Small intestine (tissue), 7 donors: ENCODE results near the gene LAMC3. TPM values are rescaled to one million over a fixed set of nuclear protein-coding genes. Genes with fewer than 3 reads are reported as not detected.

Source experiments
- DNase-seq, 2 donors: peaks; one replicate each; pipeline versions ENCODE4 v3.0.0 to v3.0.0-alpha.2; 2013
- FAIRE-seq: peaks from 2 replicates; lab custom pipeline; 2012; peaks lifted over from hg19 to GRCh38; lab: Jason Lieb, UNC
- H3K27ac ChIP-seq, 3 donors: one replicate each; pipeline ENCODE4 v1.5.1; 2013; ENCODE audit warnings: low read length in 2 of 3, mild to moderate bottlenecking in 2 of 3, control low read depth in 1 of 3, inconsistent platforms in 1 of 3, low read depth in 1 of 3, moderate library complexity in 1 of 3
- H3K27me3 ChIP-seq, 3 donors: one replicate each; pipeline ENCODE4 v1.6.1; 2013; ENCODE audit warnings: low read length in 3 of 3, inconsistent platforms in 1 of 3; ENCODE audit not compliant: control insufficient read depth in 3 of 3, insufficient read depth in 3 of 3
- H3K36me3 ChIP-seq, 3 donors: one replicate each; pipeline ENCODE4 v1.6.1; 2013; ENCODE audit warnings: low read length in 3 of 3, inconsistent platforms in 1 of 3, low read depth in 1 of 3, mild to moderate bottlenecking in 1 of 3, moderate library complexity in 1 of 3; ENCODE audit not compliant: control insufficient read depth in 3 of 3, insufficient read depth in 2 of 3
- H3K4me1 ChIP-seq, 3 donors: one replicate each; pipeline ENCODE4 v1.6.1; 2013; ENCODE audit warnings: low read length in 2 of 3, inconsistent platforms in 1 of 3, low read depth in 1 of 3, mild to moderate bottlenecking in 1 of 3, moderate library complexity in 1 of 3; ENCODE audit not compliant: control insufficient read depth in 3 of 3, insufficient read depth in 2 of 3
- H3K4me3 ChIP-seq, 3 donors: one replicate each; pipeline ENCODE4 v1.5.1; 2013; ENCODE audit warnings: low read length in 3 of 3, control low read depth in 1 of 3, inconsistent platforms in 1 of 3, low read depth in 1 of 3, mild to moderate bottlenecking in 1 of 3, moderate library complexity in 1 of 3
- H3K9me3 ChIP-seq, 2 donors: one replicate each; pipeline ENCODE4 v1.6.1; 2013; ENCODE audit warnings: low read depth in 1 of 2, low read length in 1 of 2; ENCODE audit not compliant: control insufficient read depth in 2 of 2, insufficient read depth in 1 of 2
- WGBS, 3 donors: extraction: QIAGEN DNeasy Blood & Tissue Kit; methylation state at CpG; one replicate each; pipeline ENCODE4 v1.1.7; 2013; 5-methylcytosine and 5-hydroxymethylcytosine counted together
- polyA plus RNA-seq, 4 donors: library from polyadenylated mRNA; stranded (reverse) in 3 of 4; unstranded in 1 of 4; fragments of 200-250 nt in 3 of 4; fragments of 120-200 nt in 1 of 4; gene quantifications; one replicate each; pipeline versions ENCODE4 v1.2.1 to v1.2.3, GENCODE V29; 2013
- donor health status: healthy with polysubstance abuse.
- donor health status: control.
- donor health status: control.
- donor health status: Bipolar disorder and iron deficiency.
- donor health status: healthy.

Gene LAMC3
- polyA plus RNA-seq, 4 donors: 0.25 to 0.44 TPM; not detected in 2

- H3K9me3 ChIP-seq: no peaks in the 10 kb centered on the region
- peaks cover 0 to 5% (median 0%) of the 10 kb centered on the region in 3 donors for H3K4me1 ChIP-seq
- FAIRE-seq (no peak), DNase-seq (no peak)
- WGBS, 3 donors: 1 to 2% (median 2%) methylated on average over 7 of the region's 7 CpGs
- H3K36me3 ChIP-seq: peaks cover 0 to 11% (median 7%) of the 10 kb centered on the region in 3 donors
- peak overlapping the region; percentile 69 to 92 (median 82) for H3K4me3 ChIP-seq
- H3K27ac ChIP-seq: peak overlapping the region; percentile 43 to 95 (median 79)
- no peaks in the 10 kb centered on the region for H3K27me3 ChIP-seq
These were observed 116.0 kb downstream of the LAMC3 start for GRCh38 chr9:131125038-131125287.

GRCh38 chr9:131125288-131126058 is 116.5 kb downstream of the LAMC3 start, which contains the start of gene NUP214:
TSS of gene NUP214 (plus strand) at chr9:131125586. CDS start at chr9:131125705, 119 bp downstream.
- no peaks in the 10 kb centered on the region for H3K9me3 ChIP-seq
- peak within 1 kb of the TSS; percentile 69 to 92 (median 82) for H3K4me3 ChIP-seq
- WGBS, 3 donors: 0 to 1% (median 0%) methylated on average over 48 to 61 of the region's 61 CpGs
- H3K27ac ChIP-seq: peak within 1 kb of the TSS; percentile 64 to 95 (median 81)
- H3K4me1 ChIP-seq: peaks cover 0 to 5% (median 0%) of the 10 kb centered on the region in 3 donors
- no peaks in the 10 kb centered on the region for H3K27me3 ChIP-seq
- peaks cover 0 to 11% (median 10%) of the 10 kb centered on the region in 3 donors for H3K36me3 ChIP-seq
- DNase-seq (peak; percentile 98 to 100), FAIRE-seq (no peak)

GRCh38 chr9:131126059-131126426 is 117.1 kb downstream of the LAMC3 start:
- Histone ChIP-seq H3K4me3 (peak overlapping the region; percentile 69 to 92 (median 82)), H3K27me3 (no peaks in the 10 kb centered on the region), H3K36me3 (peaks cover 0 to 11% (median 7%) of the 10 kb centered on the region in 3 donors), H3K27ac (peak overlapping the region; percentile 64 to 95 (median 81)), H3K4me1 (peaks cover 0 to 5% (median 0%) of the 10 kb centered on the region in 3 donors), H3K9me3 (no peaks in the 10 kb centered on the region)
- FAIRE-seq: no peak
- 0% methylated on average over 11 of the region's 11 CpGs for WGBS, 3 donors
- DNase-seq: peak in 1 of 2 donors; percentile 46

- Histone ChIP-seq H3K27me3 (no peaks in the 10 kb centered on the region), H3K4me1 (peaks cover 0 to 5% (median 0%) of the 10 kb centered on the region in 3 donors), H3K4me3 (no peak overlapping the region), H3K36me3 (peaks cover 3 to 24% (median 21%) of the 10 kb centered on the region in 3 donors), H3K9me3 (no peaks in the 10 kb centered on the region), H3K27ac (no peak overlapping the region)
- FAIRE-seq (no peak), DNase-seq (no peak)
- 76 to 84% (median 79%) methylated on average over 3 of the region's 3 CpGs for WGBS, 3 donors
These were observed 120.2 kb downstream of the LAMC3 start for GRCh38 chr9:131129183-131129582.

GRCh38 chr9:131138676-131139075 is 129.7 kb downstream of the LAMC3 start:
- no peak overlapping the region for H3K27ac ChIP-seq
- no peak for FAIRE-seq
- H3K36me3 ChIP-seq: peaks cover 34 to 47% (median 38%) of the 10 kb centered on the region in 3 donors

GRCh38 chr9:131140112-131140511 is 131.1 kb downstream of the LAMC3 start:
- Histone ChIP-seq H3K27me3 (no peaks in the 10 kb centered on the region), H3K27ac (no peak overlapping the region), H3K9me3 (no peaks in the 10 kb centered on the region), H3K4me3 (no peak overlapping the region), H3K4me1 (no peaks in the 10 kb centered on the region), H3K36me3 (peaks cover 38 to 43% (median 39%) of the 10 kb centered on the region in 3 donors)
- no peak for DNase-seq
- 96 to 97% (median 96%) methylated on average over 4 of the region's 4 CpGs for WGBS, 3 donors
- FAIRE-seq: no peak

More at GRCh38 chr9:131138676-131139075, 129.7 kb downstream of the LAMC3 start:
- WGBS, 3 donors: 97 to 98% (median 98%) methylated on average over 2 of the region's 2 CpGs
- no peak overlapping the region for H3K4me3 ChIP-seq
- H3K27me3 ChIP-seq: no peaks in the 10 kb centered on the region
- no peaks in the 10 kb centered on the region for H3K4me1 ChIP-seq
- DNase-seq: no peak
- H3K9me3 ChIP-seq: no peaks in the 10 kb centered on the region

GRCh38 chr9:131140550-131140949 is 131.6 kb downstream of the LAMC3 start:
- peaks cover 37 to 43% (median 42%) of the 10 kb centered on the region in 3 donors for H3K36me3 ChIP-seq
- no peak overlapping the region for H3K27ac ChIP-seq
- no peaks in the 10 kb centered on the region for H3K9me3 ChIP-seq
- H3K4me1 ChIP-seq: no peaks in the 10 kb centered on the region
- no peak for FAIRE-seq
- DNase-seq: no peak
- H3K27me3 ChIP-seq: no peaks in the 10 kb centered on the region
- WGBS, 3 donors: 95 to 98% (median 96%) methylated on average over 3 of the region's 3 CpGs
- H3K4me3 ChIP-seq: no peak overlapping the region

GRCh38 chr9:131142160-131142559 is 133.2 kb downstream of the LAMC3 start:
- H3K4me3 ChIP-seq: no peak overlapping the region
- 96 to 97% (median 96%) methylated on average over 3 of the region's 3 CpGs for WGBS, 3 donors
- peaks cover 33 to 44% (median 40%) of the 10 kb centered on the region in 3 donors for H3K36me3 ChIP-seq
- FAIRE-seq (no peak), DNase-seq (no peak)
- H3K9me3 ChIP-seq: no peaks in the 10 kb centered on the region
- H3K27ac ChIP-seq: no peak overlapping the region
- no peaks in the 10 kb centered on the region for H3K4me1 ChIP-seq
- no peaks in the 10 kb centered on the region for H3K27me3 ChIP-seq
